Measurements from ENCODE around the gene ATG5. TPM values are rescaled to one million over a fixed set of nuclear protein-coding genes. Genes with fewer than 3 reads are reported as not detected.

The ATG5 gene
- total RNA-seq, 4 donors from 2014 or later, result 14.6 to 34.9 (median 25.3) TPM

DNA sequence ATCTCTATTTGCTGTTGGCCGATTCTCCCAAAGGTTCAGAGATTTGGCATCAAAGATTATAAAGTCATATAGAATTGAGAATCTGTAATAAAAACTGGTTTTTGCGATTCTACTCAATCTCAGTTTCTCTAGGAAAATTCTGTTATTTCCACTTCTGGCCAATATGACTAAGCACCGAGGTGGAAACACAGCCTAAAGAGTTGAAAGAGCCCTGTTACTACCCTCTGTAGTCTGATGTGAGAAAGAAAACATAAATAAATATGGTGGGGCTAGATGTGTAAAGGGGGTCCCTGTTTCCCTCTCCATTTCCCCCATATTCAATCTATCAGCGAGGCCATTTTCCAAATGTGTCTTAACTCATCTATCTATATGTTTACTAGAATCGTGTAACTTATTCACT is 156.0 kb downstream of the ATG5 start:
- no peak overlapping the region for H3K4me3 ChIP-seq
- no peaks in the 10 kb centered on the region for H3K36me3 ChIP-seq
- WGBS, 2 donors, result 83 to 90% methylated on average over 5 of the region's 5 CpGs
- no peak for DNase-seq
- H3K4me1 ChIP-seq, result no peaks in the 10 kb centered on the region
- H3K27me3 ChIP-seq, result no peaks in the 10 kb centered on the region
- intact Hi-C loops (cut with DNase I), result no loop called here
- TF ChIP-seq, protein P1, sequence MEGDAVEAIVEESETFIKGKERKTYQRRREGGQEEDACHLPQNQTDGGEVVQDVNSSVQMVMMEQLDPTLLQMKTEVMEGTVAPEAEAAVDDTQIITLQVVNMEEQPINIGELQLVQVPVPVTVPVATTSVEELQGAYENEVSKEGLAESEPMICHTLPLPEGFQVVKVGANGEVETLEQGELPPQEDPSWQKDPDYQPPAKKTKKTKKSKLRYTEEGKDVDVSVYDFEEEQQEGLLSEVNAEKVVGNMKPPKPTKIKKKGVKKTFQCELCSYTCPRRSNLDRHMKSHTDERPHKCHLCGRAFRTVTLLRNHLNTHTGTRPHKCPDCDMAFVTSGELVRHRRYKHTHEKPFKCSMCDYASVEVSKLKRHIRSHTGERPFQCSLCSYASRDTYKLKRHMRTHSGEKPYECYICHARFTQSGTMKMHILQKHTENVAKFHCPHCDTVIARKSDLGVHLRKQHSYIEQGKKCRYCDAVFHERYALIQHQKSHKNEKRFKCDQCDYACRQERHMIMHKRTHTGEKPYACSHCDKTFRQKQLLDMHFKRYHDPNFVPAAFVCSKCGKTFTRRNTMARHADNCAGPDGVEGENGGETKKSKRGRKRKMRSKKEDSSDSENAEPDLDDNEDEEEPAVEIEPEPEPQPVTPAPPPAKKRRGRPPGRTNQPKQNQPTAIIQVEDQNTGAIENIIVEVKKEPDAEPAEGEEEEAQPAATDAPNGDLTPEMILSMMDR (IDR thresholded peaks at IDR 0.05), result no peak
- no peak for TF ChIP-seq POLR2A (IDR thresholded peaks at IDR 0.05)
- no peaks in the 10 kb centered on the region for H3K9me3 ChIP-seq
- no peak overlapping the region for H3K27ac ChIP-seq

DNA sequence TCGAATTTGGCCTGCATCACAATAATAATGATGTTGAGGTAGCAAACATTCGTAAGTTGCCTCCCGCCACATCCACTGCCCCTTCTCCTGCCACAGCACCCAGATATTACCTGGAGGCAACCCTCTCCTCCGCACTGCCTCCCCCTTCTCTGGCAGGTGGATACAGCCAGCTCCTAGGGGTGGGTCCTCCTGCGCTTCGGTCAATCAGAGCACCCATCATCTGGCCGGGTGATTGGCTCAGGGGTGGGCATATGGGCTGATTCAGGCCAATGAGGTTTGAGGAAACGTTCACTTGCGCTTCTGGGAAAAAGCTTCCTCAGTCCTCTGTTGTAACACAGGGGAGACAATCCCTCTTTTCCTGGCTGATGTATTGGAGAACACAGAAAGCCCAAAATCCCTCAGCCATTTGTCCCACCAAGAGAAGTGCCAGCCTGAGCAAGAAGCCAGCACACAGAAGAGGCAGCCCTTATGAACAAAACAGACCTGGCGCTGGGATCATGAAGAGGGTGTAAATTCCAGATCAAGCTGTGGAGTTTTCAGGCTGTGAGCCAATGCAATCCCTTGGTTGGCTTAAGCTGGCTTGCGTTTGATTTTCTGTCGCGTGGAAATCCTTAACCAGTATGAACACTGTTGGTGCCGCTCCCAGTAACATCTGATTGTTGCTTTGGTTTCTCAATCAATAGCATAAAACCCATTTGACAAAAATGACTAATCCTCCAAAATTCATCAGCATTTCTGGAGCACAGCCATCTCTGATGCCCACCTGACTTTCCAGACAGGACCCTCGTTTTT is 157.3 kb downstream of the ATG5 start:
- 88 to 91% methylated on average over 14 to 15 of the region's 15 CpGs for WGBS, 2 donors
- TF ChIP-seq POLR2A (IDR thresholded peaks at IDR 0.05), result no peak
- TF ChIP-seq, protein P1 (IDR thresholded peaks at IDR 0.05), result no peak
- DNase-seq, result no peak

DNA sequence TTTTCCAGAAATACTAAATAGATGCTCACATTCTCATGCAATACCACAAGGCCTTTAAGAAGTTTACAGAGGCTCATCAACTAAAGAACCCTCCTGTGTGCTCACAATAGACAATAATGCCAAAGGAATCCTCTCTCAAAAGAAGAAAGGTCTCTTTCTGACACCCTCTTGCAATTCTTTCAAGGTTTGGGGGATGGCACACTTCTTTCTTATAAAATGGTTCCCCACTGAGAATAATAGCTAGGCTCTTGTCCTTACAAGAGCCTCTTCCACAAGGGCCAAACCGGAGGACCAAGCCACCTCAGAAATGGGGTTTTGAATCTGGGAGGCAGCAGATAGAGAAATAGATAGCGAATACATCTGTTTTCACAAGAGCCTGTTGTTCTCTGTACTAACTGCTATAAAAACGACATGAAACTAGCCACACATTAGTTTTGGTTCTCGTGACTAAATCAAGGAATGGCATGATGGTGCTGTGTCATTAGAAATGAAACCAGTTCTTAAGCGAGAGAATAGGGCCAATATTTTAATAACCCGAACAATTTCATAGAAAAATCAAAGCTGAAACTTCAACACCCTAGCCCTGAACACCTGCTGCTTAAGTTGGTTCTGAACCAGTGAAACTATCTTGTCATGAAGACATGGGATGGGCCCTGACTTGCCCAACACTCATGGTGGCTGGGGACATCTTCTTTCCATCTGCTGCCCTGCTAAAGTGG is 158.3 kb downstream of the ATG5 start:
- intact Hi-C loops (cut with DNase I), result no loop called here
- 75 to 84% methylated on average over 6 of the region's 6 CpGs for WGBS, 2 donors

More for the DNA sequence above, 157.3 kb downstream of the ATG5 start:
- H3K9me3 ChIP-seq, result no peaks in the 10 kb centered on the region
- no peaks in the 10 kb centered on the region for H3K36me3 ChIP-seq
- intact Hi-C loops (cut with DNase I), result no loop called here
- peaks cover 0 to 11% (median 0%) of the 10 kb centered on the region in 3 donors for H3K4me1 ChIP-seq
- H3K27me3 ChIP-seq, result no peaks in the 10 kb centered on the region
- no peak overlapping the region for H3K27ac ChIP-seq
- no peak overlapping the region for H3K4me3 ChIP-seq

DNA sequence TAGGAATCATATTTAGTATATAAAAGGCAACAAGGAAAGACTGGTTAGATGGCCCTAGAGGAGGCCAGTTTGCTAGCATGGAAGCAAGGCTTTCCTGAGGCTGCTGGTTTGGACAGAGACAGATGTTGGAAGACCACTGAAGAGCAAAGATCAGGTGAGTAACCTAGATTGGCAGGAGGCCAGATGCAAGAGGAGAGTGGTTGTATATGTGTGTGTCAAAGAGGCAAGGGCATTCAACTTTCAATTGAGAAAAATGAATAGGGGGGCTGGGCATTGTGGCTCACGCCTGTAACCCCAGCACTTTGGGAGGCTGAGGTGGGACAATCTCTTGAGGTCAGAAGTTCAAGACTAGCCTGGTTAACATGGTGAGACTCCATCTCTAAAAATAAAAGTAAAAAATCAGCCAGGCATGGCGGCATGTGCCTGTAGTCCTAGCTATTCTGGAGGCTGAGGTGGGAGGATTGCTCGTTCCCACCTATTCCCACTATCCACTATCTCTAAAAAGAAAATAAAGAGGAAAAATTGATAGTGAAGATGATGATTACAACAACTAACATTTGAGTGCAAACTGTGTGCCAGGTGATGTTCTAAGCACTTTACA is 159.6 kb downstream of the ATG5 start:
- Histone ChIP-seq H3K27ac (no peak overlapping the region), H3K4me1 (peaks cover 0 to 17% (median 0%) of the 10 kb centered on the region in 3 donors), H3K36me3 (no peaks in the 10 kb centered on the region), H3K4me3 (no peak overlapping the region), H3K9me3 (no peaks in the 10 kb centered on the region), H3K27me3 (no peaks in the 10 kb centered on the region)
- 86 to 87% methylated on average over 3 of the region's 3 CpGs for WGBS, 2 donors
- intact Hi-C loops (cut with DNase I), result no loop called here
- no peak for TF ChIP-seq POLR2A (IDR thresholded peaks at IDR 0.05)
- TF ChIP-seq, protein P1 (IDR thresholded peaks at IDR 0.05), result no peak
- DNase-seq, result no peak

More for the DNA sequence above, 158.3 kb downstream of the ATG5 start:
- H3K27me3 ChIP-seq, result no peaks in the 10 kb centered on the region
- no peaks in the 10 kb centered on the region for H3K9me3 ChIP-seq
- TF ChIP-seq, protein P1 (IDR thresholded peaks at IDR 0.05), result no peak
- TF ChIP-seq POLR2A (IDR thresholded peaks at IDR 0.05), result no peak
- no peaks in the 10 kb centered on the region for H3K36me3 ChIP-seq
- peaks cover 0 to 17% (median 0%) of the 10 kb centered on the region in 3 donors for H3K4me1 ChIP-seq
- DNase-seq, result no peak
- H3K27ac ChIP-seq, result no peak overlapping the region
- H3K4me3 ChIP-seq, result no peak overlapping the region

All from esophagus squamous epithelium (tissue), 5 donors.